Measurements from ENCODE around the gene GUCY1B1.

DNA sequence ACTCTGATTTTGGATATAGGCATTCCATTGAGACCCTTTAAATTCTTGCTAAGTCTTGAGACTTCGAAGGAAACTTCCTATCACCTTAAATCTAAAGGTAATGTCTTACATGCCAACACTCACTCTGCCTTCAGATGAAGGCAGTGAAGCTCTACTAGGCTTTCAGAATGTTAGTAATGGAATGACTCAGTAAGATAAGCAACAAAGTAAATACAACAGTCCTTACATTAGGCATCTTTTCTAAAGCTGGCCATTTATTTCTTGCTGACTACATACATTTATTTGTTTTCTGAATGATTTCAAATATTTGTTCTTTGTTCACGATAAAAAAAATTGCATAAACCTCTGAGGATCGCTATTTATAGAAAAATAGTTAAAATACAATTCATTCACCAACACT lies 63.8 kb downstream of the GUCY1B1 start:
- TF ChIP-seq, protein P1, sequence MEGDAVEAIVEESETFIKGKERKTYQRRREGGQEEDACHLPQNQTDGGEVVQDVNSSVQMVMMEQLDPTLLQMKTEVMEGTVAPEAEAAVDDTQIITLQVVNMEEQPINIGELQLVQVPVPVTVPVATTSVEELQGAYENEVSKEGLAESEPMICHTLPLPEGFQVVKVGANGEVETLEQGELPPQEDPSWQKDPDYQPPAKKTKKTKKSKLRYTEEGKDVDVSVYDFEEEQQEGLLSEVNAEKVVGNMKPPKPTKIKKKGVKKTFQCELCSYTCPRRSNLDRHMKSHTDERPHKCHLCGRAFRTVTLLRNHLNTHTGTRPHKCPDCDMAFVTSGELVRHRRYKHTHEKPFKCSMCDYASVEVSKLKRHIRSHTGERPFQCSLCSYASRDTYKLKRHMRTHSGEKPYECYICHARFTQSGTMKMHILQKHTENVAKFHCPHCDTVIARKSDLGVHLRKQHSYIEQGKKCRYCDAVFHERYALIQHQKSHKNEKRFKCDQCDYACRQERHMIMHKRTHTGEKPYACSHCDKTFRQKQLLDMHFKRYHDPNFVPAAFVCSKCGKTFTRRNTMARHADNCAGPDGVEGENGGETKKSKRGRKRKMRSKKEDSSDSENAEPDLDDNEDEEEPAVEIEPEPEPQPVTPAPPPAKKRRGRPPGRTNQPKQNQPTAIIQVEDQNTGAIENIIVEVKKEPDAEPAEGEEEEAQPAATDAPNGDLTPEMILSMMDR (IDR thresholded peaks at IDR 0.05) = no peak
- TF ChIP-seq POLR2A (IDR thresholded peaks at IDR 0.05) (no peak), POLR2AphosphoS5 (IDR thresholded peaks at IDR 0.05) (no peak), EP300 (IDR thresholded peaks at IDR 0.05) (no peak)
